ENCODE results near the gene TLCD3A.
A peak's percentile ranks its signal among the peaks of the same experiment; 100 is the strongest.

GRCh38 chr17:781805-782731, 49.7 kb downstream of the TLCD3A start, which contains the start of the genes GLOD4 and MRM3:
- TF ChIP-seq FOXA1 (IDR thresholded peaks at IDR 0.05) (no peak), LEF1 (IDR thresholded peaks at IDR 0.05; ENCODE audit: borderline replicate concordance) (peak; percentile 65; the same call in 1 of the 2 replicates), CTBP1 (IDR thresholded peaks at IDR 0.05; ENCODE audit: borderline replicate concordance) (peak; percentile 28; the same call in 1 of the 2 replicates)

All from HEK293T (cell line).